ENCODE data around the gene GPR171.
"Not testable (repeated sequence)": the region's sequence is repeated elsewhere in the genome, so short reads cannot be mapped to it uniquely, and the experiment has no call there.

The GPR171 gene, protein sequence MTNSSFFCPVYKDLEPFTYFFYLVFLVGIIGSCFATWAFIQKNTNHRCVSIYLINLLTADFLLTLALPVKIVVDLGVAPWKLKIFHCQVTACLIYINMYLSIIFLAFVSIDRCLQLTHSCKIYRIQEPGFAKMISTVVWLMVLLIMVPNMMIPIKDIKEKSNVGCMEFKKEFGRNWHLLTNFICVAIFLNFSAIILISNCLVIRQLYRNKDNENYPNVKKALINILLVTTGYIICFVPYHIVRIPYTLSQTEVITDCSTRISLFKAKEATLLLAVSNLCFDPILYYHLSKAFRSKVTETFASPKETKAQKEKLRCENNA

DNA sequence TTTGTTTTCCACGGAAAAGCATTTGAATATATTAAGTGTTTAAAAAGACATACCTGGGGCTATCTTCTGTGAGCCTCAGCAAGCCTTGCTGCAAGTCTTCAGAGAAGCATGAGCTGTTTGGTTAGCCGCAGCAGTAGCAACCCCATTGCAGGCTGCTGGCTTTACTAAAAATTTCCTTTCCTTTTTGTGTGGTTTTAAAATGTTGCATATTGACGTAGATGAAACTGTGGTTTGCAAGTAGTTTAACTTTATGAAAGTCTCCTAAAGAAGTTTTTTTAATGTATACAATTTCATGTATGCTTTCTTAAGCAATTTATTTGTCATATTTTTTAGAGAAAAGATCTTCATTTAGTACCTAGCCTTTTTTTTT is at the start of gene GPR171:
GPR171 (minus strand) TSS at position 166 of the 370 bp plus-strand sequence. CDS start 3,830 bp downstream, outside the sequence.
- DNase-seq (ENCODE audit: insufficient read length, low spot score) = no peak
- no peak for FAIRE-seq
- TF ChIP-seq, protein P1, sequence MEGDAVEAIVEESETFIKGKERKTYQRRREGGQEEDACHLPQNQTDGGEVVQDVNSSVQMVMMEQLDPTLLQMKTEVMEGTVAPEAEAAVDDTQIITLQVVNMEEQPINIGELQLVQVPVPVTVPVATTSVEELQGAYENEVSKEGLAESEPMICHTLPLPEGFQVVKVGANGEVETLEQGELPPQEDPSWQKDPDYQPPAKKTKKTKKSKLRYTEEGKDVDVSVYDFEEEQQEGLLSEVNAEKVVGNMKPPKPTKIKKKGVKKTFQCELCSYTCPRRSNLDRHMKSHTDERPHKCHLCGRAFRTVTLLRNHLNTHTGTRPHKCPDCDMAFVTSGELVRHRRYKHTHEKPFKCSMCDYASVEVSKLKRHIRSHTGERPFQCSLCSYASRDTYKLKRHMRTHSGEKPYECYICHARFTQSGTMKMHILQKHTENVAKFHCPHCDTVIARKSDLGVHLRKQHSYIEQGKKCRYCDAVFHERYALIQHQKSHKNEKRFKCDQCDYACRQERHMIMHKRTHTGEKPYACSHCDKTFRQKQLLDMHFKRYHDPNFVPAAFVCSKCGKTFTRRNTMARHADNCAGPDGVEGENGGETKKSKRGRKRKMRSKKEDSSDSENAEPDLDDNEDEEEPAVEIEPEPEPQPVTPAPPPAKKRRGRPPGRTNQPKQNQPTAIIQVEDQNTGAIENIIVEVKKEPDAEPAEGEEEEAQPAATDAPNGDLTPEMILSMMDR (IDR thresholded peaks at IDR 0.05; ENCODE audit: insufficient read depth, missing control alignments) = no peak

DNA sequence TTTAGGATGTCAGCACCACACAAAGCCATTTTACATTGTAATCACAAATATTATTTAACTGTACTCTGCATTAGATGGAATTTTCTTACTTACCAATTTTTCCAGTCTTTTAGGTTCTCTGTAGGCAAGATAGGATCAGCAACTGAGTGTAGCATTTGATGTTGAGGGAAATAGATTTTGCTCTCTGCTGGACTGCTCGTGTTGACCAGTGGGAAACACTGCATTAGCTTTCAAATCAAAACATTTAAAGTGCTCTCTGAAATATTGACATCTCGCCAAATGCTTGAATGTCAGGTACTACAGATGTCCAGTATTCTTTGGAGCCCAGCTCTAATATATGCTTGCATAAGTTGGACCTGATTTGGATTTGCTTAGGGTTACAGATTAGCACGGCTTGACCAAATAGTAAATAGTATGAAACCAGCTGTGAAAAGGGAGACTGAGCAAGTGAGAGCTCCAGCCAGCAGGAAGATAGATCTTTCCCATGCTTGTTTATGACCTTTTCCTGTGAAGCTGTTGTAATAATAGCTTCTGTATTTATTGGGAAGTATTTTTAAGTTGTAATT is 45.8 kb upstream of the GPR171 start:
- FAIRE-seq (no peak), DNase-seq (ENCODE audit: insufficient read length, low spot score) (no peak)
- TF ChIP-seq, protein P1 (IDR thresholded peaks at IDR 0.05; ENCODE audit: insufficient read depth, missing control alignments) = no peak

DNA sequence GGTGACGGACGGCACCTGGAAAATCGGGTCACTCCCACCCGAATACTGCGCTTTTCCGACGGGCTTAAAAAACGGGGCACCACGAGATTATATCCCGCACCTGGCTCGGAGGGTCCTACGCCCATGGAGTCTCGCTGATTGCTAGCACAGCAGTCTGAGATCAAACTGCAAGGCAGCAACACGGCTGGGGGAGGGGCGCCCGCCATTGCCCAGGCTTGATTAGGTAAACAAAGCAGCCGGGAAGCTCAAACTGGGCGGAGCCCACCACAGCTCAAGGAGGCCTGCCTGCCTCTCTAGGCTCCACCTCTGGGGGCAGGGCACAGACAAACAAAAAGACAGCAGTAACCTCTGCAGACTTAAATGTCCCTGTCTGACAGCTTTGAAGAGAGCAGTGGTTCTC is 39.0 kb upstream of the GPR171 start:
- FAIRE-seq; DNase-seq (ENCODE audit: insufficient read length, low spot score): not testable (repeated sequence)

GRCh38 chr3:151236736-151237135 is 33.7 kb upstream of the GPR171 start:
- TF ChIP-seq, protein P1 (IDR thresholded peaks at IDR 0.05; ENCODE audit: insufficient read depth, missing control alignments) = no peak
- DNase-seq (ENCODE audit: insufficient read length, low spot score) (no peak), FAIRE-seq (no peak)

DNA sequence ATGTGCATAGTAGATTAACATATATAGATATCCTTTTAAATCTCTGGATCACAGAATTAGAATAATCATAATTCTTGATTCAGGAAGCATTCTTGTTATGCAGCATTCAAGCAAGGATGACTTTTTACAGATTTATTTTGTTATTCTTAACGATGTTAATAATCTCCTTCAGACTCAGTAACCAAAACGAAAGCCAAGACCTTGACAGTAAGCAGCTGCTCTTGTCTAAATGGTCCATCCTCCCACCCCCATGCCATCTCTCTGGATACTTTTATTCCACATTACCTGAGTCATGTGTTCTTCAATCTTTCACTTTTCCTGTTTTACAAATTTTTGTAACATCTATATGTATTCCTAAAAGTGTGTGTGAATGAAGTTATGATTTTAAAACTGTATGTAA is 33.3 kb upstream of the GPR171 start:
- DNase-seq (ENCODE audit: insufficient read length, low spot score) (no peak), FAIRE-seq (no peak)
- TF ChIP-seq, protein P1 (IDR thresholded peaks at IDR 0.05; ENCODE audit: insufficient read depth, missing control alignments) = no peak

GRCh38 chr3:151234825-151235224 is 31.8 kb upstream of the GPR171 start:
- TF ChIP-seq, protein P1 (IDR thresholded peaks at IDR 0.05; ENCODE audit: insufficient read depth, missing control alignments) = no peak
- FAIRE-seq (no peak), DNase-seq (ENCODE audit: insufficient read length, low spot score) (no peak)

DNA sequence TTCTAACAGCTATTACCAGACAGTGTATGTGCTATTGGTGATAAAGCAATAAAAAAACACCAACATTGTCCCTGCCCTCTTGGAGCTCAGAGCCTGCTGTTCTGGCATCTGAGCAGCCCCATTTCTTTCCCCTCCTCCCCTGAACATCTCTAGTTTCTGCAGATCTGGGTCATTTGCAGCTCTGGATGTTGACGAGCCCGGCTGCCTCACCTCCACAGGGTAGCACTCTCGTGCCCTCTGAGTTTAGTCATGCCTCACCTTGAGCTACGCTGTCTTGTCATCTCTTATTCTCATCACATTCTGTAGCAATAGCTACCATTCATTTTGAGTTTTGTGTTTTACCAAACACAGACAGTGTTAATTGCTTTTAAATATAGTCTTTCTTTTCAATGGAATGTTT is 30.0 kb upstream of the GPR171 start:
- FAIRE-seq (no peak), DNase-seq (ENCODE audit: insufficient read length, low spot score) (no peak)
- TF ChIP-seq, protein P1 (IDR thresholded peaks at IDR 0.05; ENCODE audit: insufficient read depth, missing control alignments) = no peak

GRCh38 chr3:151232403-151232802 is 29.4 kb upstream of the GPR171 start:
- not testable (repeated sequence) for FAIRE-seq

More at GRCh38 chr3:151232403-151232802, 29.4 kb upstream of the GPR171 start:
- not testable (repeated sequence) for DNase-seq (ENCODE audit: insufficient read length, low spot score)

Data from D721Med (cell line).